Glomerular visceral epithelial cell (primary cell): ENCODE results near the gene MACC1.

ENCODE experiments used
- DNase-seq: peaks from one replicate; pipeline ENCODE4 v3.0.0-alpha.2; 2016; ENCODE audit errors: extremely low spot score

Gene MACC1, protein sequence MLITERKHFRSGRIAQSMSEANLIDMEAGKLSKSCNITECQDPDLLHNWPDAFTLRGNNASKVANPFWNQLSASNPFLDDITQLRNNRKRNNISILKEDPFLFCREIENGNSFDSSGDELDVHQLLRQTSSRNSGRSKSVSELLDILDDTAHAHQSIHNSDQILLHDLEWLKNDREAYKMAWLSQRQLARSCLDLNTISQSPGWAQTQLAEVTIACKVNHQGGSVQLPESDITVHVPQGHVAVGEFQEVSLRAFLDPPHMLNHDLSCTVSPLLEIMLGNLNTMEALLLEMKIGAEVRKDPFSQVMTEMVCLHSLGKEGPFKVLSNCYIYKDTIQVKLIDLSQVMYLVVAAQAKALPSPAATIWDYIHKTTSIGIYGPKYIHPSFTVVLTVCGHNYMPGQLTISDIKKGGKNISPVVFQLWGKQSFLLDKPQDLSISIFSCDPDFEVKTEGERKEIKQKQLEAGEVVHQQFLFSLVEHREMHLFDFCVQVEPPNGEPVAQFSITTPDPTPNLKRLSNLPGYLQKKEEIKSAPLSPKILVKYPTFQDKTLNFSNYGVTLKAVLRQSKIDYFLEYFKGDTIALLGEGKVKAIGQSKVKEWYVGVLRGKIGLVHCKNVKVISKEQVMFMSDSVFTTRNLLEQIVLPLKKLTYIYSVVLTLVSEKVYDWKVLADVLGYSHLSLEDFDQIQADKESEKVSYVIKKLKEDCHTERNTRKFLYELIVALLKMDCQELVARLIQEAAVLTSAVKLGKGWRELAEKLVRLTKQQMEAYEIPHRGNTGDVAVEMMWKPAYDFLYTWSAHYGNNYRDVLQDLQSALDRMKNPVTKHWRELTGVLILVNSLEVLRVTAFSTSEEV

DNA sequence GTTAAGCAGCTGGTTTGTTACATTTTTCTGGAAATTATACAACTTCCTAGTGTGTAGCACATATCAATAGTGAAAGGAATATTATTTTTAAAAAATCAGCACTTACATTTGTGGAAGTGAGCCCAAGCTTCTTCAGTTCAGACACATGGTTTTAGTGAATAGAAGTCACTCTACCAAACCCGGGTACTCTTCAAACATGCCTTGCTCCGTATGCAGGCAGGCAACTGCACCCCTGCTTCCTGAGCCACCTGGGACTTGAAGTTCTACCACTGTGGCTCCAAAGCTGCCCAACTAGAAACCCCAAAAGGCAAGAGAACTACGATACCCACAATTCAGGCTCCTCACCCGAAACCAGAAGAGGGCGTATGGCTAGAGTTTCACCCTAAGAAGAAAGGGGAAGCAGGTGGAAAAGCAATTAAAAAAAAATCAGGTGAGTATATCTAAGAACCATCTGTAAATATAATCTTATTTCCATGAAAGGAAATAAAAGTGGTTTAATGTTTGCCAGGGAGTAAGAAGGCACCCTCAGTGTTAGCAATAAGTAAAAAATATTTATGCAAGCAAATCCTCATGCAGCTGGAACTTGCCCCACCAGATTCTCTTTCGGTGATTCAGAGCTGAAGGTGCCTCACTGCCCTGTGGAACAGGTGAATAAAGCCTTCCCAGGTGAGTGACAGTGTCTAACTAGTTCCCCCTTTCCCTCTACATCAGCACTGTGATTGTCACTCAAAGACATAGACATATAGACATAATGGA, at the start of gene MACC1:
Gene MACC1, minus strand, starts transcription at position 192 of the 756 bp plus-strand sequence. CDS start 55,522 bp downstream, outside the sequence.
- DNase-seq = no peak

DNA sequence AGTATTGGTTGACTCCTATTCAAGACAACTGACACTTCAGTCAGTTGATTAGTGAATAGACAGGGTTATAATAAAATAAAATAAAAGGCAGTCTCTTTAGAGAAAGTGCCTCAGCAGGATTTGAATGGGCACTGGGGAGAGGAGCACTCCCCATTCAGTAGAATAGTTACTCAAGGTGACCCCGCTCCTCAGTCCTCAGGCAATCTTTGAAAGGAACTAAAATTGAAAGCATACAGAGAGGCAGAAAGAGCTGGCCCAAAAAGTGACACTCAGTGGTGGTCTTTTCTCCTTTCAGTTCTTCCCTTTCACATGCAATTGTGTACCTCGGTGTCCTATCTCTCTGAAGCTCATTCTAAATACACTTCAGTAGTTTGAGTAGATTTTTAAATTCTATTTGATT, 47.4 kb upstream of the MACC1 start:
- no peak for DNase-seq

DNA sequence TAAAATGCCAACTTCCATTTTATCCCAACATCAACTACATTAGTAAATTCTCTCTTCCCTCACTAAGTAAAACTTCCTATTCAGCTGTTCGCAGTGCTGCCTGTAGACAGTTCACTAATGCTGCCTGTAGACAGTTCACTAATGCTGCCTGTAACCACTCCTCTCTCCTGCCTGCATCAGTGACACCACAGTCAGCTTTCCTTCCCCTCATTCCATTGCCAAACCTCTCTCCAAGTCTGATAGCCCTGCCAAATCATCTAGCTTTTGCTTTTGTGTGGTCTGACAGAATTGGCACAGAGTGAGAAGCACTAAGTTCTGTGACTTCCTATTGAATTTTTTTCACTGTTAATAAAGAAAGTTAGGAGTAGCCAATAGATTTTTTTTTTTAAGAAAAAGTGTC, 43.0 kb upstream of the MACC1 start:
- DNase-seq = no peak

DNA sequence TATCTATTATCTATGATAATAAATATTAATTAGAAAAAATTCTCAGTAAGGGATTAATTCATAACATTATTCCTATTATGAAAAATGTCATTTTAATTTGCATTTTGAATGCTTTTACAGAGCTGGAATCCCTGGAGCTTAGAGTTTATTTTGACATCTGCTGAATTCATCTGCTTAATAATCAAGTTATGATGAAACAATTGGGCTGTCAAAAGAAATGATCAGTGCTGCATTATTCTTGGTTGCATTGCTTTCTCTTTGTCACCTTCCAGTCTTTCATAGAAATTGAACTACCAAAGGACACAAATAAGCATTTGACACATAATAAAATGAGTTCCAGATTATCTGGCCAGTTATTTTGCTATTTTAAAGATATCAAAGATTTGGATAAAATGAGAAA, 40.0 kb upstream of the MACC1 start:
- no peak for DNase-seq

DNA sequence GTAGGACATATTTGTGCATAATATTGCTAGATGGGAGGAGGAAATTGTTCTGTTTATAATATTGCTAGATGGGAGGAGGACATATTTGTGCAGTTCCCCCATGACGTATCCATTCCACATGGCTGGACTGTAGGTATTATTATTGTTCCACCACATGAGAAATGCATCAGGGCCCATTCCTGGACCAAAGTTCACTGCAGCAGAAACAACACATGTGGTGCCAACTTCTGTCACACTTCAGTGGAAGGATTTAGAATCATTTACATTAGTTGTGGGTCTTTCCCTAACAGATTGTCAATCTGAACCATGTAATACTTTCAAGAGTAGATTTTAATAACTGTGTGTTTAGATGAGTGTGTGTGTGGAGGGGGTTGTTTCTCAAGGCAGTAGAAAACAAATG, 32.7 kb upstream of the MACC1 start:
- DNase-seq = peak; percentile 94

DNA sequence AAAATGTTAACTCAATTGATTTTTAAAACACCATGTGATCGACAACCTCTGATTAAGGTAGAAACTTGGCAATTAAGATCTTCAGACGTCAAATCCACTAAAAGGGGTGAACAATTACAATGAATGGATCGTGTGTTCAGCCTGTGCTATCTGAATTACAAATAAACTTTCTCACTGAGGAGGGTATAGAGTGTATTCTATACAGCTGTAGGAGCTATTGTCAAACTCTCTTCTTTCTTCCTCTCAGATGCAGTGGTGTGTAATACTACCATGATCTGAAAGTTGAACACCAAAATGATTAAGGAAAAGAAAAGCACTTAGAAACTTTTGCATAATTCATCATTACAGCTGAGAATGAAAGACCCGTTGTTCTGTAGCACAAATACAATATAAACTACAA, 32.2 kb upstream of the MACC1 start:
- no peak for DNase-seq

DNA sequence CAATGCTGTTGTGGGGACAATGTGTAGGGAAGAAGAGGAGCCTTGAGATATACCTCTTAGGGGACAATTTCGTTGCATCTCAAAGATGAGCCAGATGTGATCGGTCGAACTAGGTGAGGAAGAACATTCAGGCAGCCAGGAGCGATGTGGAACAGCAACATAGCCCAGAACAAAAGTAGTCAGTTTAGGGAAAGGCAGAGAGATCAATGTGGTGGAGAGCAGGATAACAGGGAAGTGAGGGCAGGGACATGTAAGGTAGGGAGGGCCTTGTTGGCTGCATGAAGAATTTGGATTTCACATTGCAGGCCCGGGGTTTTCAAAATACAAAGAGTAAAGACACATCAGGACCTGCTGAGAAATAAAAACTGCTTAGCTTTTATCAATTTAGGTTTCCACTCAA, 29.1 kb upstream of the MACC1 start:
- no peak for DNase-seq

DNA sequence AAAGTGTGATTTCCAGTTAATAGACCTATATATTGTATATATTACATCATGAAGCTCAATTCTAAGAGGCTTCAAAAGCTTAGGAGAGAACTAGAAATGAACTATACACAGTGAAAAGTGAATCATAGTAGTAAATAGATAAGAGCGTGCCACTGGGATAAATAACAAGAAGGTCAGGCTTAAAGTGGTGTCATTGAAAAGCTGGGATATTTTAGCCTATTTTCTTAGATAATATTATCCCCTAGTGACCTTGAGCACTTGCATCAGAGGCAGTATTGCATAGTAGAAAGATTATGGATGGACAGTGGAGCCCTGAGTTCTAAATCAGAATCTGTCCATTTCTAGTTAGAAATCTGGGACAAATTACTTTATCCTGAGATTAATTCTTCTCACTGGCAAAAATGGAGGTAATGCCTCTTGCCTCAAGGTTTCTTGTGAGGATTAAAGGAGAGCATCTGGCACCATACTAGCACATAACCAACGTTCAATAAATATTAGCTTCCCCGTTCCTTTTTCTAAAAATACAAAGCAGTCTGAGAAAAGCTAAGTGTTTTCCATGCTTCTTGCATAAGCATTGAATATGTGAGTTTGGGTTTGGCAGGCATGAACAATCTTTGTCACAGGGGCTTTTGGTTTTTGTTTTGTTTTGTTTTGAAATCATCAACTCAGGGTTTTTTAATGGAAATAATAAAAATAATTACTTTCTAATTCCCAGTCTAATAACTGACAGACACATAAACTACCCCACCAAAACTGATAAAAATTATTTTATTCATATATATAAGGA, 27.3 kb upstream of the MACC1 start:
- no peak for DNase-seq

DNA sequence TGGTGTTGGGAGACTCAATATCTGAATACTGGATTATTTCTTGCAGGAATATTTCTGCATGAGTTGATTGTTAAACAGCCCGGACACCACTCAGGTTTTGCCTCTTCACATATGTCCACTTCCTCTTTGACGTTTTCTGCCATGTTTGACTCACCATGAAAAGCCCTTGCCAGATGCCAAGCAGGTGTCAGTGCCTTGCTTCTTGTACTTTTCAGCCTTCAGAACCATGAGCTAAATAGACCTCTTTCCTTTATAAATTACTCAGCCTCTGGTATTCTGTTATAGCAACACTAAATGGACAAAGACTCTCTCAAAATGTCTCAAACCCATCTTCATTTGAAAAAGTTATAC, 24.7 kb upstream of the MACC1 start:
- DNase-seq = no peak

DNA sequence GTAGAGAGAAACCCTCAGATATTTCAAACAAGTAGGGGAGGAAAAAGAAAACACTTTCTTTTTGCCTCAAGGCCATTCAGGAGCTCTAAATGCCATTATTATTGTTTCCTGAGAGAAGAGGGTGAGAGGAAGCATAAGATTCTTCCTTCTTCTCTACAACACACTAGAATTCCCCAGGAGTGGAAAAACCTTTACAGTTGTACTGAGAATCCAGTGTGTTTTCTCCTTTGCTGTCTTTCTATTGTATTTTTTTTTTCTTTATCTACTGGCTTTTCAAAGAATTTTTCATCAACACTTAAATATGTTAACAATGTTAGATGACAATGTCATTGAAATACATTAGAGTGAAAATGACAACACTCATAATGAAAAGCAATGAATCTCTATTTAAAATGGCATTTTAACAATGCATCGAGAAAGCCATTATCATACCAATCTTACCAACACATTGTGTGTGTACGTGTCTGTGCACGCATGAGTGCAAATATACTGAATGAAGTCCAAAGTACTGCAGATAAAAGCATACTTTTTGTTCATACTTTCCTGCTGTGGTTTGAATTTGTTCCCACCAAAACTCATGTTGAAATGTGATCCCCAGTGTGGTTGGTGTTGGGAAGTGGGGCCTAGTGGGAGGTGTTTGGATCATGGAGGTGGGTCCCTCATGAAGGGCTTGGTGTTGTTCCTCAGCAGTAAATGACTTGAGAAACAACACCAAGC, 24.2 kb upstream of the MACC1 start:
- peak; percentile 93 for DNase-seq

DNA sequence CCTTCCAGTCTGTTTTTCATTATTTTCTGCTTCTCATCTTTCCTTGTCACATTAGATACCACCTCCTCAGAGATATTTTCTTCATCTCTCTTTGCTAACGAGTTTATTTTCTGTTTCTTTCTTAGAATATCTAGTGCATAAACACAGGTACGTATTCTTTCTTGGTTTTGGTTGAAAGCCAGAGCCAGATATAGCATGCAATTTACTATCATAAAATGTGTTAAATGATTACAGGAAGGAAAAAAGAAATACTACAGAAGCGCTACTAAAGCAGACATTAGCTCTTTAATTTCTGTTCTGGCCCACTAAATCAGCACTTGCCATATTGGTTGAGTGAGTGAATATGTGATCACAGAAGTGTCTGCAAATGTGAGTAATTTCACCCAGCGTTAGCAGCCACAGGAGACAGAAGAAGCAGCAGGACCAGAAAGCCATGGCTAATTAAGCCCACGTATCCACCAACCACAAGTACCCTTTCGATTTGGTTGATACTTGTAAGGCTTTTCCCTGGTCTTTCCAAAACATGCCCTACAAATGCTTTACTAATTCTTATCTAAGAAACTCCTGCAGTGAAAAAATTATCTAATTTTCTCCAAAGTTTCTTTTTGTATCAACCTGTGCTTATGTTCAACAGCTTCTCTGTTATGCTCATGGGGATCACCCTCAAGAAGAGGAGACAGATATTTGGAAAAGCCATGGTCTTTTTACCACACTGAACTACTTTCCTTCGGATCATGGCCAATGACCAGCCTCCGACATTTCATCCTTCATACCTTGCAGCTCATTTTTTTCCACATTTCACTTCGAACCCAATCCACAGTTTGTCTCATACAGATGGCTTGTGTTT, 23.1 kb upstream of the MACC1 start:
- peak; percentile 49 for DNase-seq

DNA sequence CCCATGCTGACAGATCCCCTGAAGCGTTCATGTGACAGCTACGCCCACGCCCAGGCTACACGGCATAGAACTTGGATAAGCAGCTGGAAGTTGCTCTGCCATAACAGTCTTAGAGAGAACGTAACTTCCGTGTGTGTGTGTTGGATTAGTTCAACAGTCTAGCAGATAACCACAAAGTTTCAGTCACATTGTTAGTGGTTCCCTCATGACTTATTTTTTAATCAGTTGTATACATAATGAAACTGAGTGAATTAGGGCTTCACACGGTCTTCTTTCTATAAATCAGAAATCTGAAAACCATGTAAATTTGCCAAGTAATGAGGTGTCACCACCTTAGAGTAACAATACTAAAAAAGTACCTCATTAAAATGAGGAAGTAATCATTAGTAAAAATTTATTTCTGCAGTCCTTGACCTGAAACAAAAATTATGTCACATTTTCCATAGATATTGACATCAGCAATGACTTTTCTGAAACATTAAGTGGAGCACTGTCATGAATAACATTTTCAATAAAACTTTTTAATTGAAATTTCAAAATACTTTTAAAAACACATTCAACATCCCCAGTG, 21.7 kb upstream of the MACC1 start:
- DNase-seq = no peak

DNA sequence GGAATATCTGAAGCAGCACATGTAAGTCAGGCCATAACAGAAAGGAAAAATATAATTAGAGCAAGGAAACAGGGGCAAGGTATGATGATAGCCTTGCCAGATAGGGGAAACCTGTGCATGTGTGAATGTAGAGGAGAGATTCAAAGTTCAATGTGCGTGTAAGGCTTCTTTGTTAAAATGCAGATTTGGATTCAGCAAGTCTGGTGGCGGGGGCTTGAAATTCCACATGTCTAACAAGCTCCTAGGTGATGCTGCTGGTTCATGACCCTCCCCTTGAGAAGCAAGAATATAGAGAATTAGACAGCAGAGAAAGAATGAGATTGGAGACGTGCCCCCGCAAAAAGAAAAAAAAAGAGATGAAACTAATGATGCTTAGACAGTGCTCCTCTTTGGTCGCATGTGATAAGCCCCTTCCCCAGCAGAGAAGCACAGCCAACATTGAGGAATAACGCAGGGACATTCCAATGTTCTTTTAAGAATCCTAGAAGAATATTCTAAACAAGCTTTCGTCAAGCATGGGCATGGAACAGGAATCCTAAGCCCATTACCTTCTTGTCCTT, 21.1 kb upstream of the MACC1 start:
- DNase-seq = no peak

DNA sequence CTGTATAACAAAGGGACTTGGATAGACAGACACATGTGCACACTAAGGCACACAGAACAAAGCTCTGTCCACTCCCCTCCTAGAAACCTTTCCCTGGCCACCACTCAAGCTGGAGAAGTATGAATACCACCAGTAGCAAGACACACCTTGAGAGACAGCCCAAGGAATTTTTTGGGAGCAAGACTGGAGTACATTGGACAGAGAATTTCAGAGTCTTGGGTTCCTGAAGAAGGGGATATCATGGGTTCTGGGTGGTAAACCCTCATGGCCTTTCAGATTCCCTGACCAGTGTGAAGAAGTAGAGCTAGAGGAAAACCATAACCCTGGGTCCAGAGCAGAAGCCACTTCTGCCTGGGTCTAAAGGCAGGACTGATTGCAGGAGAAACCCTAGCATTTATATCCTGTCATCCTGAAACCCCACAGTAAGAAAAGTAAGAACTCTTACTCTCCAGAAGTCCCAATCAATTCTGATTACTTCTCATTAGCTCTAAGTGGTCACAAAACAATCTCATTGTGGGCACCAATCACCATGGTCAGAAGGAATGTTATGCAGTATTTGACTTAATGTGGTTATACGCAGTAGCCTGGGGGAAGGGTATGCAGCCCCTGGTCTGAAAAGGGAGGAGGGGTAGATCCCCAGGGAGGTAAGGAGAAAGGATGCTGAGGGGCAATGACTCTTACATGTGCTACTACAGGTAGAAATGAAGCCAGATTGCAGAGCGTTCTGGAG, 20.4 kb upstream of the MACC1 start:
- no peak for DNase-seq

DNA sequence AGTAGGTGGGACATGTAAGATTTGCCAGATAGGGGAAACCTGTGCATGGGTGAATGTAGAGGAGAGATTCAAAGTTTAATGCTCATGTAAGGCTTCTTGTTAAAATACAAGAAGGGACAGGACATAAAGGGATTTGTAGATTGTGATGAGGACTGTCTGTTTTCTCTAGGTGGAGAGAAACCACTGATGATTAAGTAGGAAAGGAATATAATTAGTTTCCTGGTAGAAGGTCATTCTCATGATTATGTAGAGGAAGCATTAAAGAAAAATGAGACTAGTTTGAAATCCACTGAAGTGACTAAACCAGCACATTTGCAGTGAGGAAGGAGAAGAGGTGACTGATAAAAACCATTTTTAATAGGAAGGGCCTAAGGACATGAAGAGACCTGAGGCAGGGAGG, 19.6 kb upstream of the MACC1 start:
- no peak for DNase-seq

DNA sequence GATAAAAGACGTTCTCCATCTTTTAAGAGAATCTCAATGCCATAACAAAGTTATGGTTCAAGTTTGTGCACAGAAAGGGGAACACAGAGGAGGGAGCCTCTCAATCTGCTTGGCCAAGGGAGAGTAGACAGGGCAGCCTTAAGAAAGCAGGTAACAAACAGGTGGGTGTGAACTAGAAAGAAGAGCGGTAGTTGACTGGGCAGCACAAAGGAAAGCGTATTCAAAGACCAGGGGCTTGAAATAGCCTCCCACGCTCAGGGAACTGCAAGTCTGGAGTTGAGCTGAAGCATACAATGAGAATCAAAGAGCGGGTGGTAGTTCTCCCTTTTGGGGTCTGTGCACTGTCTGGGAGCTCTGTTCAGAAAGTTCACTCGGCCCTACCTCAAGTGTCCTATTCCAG, 18.9 kb upstream of the MACC1 start:
- DNase-seq = no peak

DNA sequence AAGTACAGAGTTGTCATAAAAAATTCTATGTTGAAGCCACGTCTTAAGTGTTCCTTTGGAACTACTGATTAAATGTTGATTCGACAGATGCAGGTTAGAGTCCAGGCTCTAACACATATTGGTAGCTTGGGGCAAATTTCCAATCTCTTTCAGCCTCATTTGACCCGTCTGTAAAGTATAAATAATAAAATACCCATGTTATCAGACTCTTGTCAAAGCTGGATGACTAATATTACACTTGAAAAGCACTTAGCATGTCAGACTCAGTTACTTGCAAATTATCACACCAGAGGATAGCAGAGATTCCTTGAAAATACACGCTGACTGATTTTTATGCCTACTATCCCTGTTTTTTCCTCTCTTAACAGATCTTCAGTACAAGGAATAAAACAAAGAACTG, 18.1 kb upstream of the MACC1 start:
- no peak for DNase-seq

DNA sequence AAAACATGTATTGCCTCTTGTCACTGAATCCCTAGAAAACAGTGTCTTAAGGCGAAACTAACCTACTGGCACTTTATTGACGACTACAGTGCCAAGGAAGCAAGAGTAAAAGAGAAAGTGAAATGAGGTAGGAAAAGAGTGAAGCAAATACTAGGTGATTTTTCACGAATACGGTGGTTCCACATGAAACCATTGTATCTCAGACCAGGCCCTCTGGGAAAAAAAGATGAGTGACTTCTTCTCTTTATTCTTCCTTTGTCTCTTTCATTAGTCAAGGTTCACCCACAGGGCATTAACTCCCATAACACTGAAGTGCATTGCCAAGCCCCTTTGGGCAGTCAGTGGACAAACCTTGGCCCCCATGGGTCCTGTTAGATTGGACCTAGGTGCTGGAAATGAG, 16.2 kb upstream of the MACC1 start:
- DNase-seq = no peak

DNA sequence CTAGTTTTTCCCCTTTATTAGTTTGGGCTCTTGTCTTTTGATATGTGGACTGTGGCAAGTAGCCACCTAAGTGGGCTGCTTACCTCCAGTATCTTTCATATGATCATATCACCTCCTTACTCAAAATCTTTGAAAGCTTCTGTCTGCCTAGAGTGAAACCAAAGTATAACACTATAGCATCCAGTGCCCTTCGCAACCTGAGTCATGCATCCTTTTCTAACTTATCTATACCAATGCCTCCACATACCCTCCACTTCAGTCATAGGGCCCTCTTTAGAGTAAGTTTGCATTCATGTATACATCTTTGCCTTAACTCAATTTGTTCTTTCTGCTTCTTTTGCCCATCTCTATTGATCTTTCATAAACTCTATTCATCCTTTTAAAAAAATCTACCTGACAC, 15.7 kb upstream of the MACC1 start:
- DNase-seq = no peak
